Kidney (tissue), 14 donors: ENCODE measurements around the gene MAP6. TPM values are rescaled to one million over a fixed set of nuclear protein-coding genes. Genes with fewer than 3 reads are reported as not detected.

Experiments
- DNase-seq, 5 donors: peaks; one replicate each; pipeline ENCODE4 v3.0.0-alpha.2; 2013 to 2020
- FAIRE-seq: peaks from 2 replicates; lab custom pipeline; 2012; peaks lifted over from hg19 to GRCh38; lab: Jason Lieb, UNC
- H3K27ac ChIP-seq, 2 donors: one replicate each; pipeline ENCODE4 v1.7.0; 2013; ENCODE audit warnings: low read depth in 2 of 2, low read length in 2 of 2, inconsistent platforms in 1 of 2
- H3K27me3 ChIP-seq: one replicate; pipeline ENCODE4 v1.7.1; 2013; ENCODE audit warnings: low read length, inconsistent platforms; ENCODE audit not compliant: control insufficient read depth, insufficient read depth
- H3K36me3 ChIP-seq, 3 donors: one replicate each; pipeline versions ENCODE4 v1.7.0 to v1.7.1; 2013; ENCODE audit warnings: low read length in 3 of 3, control low read depth in 1 of 3, inconsistent platforms in 1 of 3; ENCODE audit not compliant: insufficient read depth in 3 of 3, control insufficient read depth in 2 of 3
- H3K4me1 ChIP-seq, 3 donors: one replicate each; pipeline versions ENCODE4 v1.7.0 to v1.7.1; 2013; ENCODE audit warnings: low read length in 3 of 3, inconsistent platforms in 1 of 3, low read depth in 1 of 3; ENCODE audit not compliant: control insufficient read depth in 2 of 3, insufficient read depth in 2 of 3
- H3K4me3 ChIP-seq, 3 donors: one replicate each; pipeline versions ENCODE4 v1.7.0 to v1.8.1; 2013; ENCODE audit warnings: low read length in 3 of 3, control low read depth in 1 of 3, inconsistent platforms in 1 of 3
- H3K9ac ChIP-seq, 3 donors: one replicate each; pipeline versions ENCODE4 v1.7.0 to v1.7.1; 2013; ENCODE audit warnings: low read length in 3 of 3, control low read depth in 1 of 3, inconsistent platforms in 1 of 3
- H3K9me3 ChIP-seq, 3 donors: one replicate each; pipeline versions ENCODE4 v1.7.0 to v1.7.1; 2013; ENCODE audit warnings: low read length in 3 of 3, control low read depth in 1 of 3, inconsistent platforms in 1 of 3; ENCODE audit not compliant: control insufficient read depth in 2 of 3, insufficient read depth in 1 of 3
- intact Hi-C: fragments of 100-400 bp; cut with DNase I; formaldehyde crosslinking; loops from one replicate; pipeline ENCODE4 v1.11.1; 2022
- polyA plus RNA-seq: library from polyadenylated mRNA; stranded (reverse); fragments of 350-450 nt; fragmentation: Illumina TruSeq; extraction: RNeasy Lipid Tissue Mini Kit (QIAGEN cat#74804); gene quantifications from one replicate; pipeline ENCODE4 v1.2.3, GENCODE V29; 2014; ENCODE audit warnings: low read depth, low replicate concordance; ENCODE audit not compliant: insufficient read depth
- total RNA-seq: library from RNA; stranded (reverse); fragmentation: NEBNext Ultra II Directional; extraction: Animal tissue kit (Norgen Biotek cat#: 25700); gene quantifications from one replicate; pipeline ENCODE4 v1.2.1, GENCODE V29; 2021
- TF ChIP-seq, protein P1 (sequence below): IDR thresholded peaks from 3 replicates; pipeline ENCODE4 v1.5.1; 2012; ENCODE audit warnings: mild to moderate bottlenecking, moderate library complexity, borderline replicate concordance; ENCODE audit not compliant: insufficient read depth; ENCODE audit errors: extremely low read depth
- donor health status: control.
- donor health status: control.
- donor health status: control.
- donor health status: control.
- donor health status: control.
- donor health status: DM: yes; HTN: yes; CAD: no.
- donor health status: Normal renal cell carcinoma (clear cell type).

MAP6 gene
- total and polyA plus RNA-seq, 2 donors from 2014 or later: 7.7 to 21.3 TPM

DNA sequence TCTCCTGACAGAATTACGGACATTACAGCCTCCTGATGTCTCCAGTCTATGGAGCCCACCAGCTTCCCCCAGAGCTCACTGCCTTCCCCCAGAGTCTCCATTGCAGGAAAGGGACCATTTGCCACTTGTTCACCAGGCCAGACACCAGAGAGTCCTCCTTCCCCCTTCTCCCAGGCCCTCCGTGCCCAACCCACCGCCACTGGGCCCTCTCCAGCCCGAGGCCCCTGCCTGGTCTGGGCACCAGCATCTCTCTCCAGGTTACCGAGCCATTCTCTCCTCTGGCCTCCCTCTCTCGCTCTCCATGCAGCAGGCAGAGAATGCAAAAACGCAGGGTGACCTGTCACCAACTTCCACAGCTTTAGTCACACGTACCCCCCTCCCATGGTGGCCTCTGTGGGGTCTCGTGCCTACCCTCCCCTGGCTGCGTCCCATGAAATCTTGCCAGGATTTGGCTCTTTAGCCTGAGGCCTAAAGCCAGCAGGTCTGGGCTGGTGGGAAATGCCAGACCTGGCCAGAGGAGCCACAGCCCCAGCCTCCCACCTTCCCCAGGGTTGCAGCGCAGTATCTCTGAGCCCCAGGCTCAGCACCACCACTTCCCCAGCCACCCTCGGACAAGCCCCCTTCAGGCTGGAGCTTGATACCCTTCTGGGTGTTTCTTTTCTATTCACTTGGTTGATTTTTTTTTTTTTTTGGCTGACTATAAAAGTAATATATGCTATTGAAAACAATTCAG lies 113.6 kb downstream of the MAP6 start:
- Histone ChIP-seq H3K9me3 (no peaks in the 10 kb centered on the region), H3K27me3 (no peaks in the 10 kb centered on the region), H3K36me3 (no peaks in the 10 kb centered on the region), H3K9ac (peak overlapping the region in 2 of 3 donors; percentile 32 to 40), H3K4me1 (peaks cover 0 to 17% (median 15%) of the 10 kb centered on the region in 3 donors), H3K4me3 (no peak overlapping the region), H3K27ac (peak overlapping the region in 1 of 2 donors; percentile 91)
- intact Hi-C loops: no loop called here
- TF ChIP-seq, protein P1, sequence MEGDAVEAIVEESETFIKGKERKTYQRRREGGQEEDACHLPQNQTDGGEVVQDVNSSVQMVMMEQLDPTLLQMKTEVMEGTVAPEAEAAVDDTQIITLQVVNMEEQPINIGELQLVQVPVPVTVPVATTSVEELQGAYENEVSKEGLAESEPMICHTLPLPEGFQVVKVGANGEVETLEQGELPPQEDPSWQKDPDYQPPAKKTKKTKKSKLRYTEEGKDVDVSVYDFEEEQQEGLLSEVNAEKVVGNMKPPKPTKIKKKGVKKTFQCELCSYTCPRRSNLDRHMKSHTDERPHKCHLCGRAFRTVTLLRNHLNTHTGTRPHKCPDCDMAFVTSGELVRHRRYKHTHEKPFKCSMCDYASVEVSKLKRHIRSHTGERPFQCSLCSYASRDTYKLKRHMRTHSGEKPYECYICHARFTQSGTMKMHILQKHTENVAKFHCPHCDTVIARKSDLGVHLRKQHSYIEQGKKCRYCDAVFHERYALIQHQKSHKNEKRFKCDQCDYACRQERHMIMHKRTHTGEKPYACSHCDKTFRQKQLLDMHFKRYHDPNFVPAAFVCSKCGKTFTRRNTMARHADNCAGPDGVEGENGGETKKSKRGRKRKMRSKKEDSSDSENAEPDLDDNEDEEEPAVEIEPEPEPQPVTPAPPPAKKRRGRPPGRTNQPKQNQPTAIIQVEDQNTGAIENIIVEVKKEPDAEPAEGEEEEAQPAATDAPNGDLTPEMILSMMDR: no peak
- FAIRE-seq: no peak
- no peak for DNase-seq

DNA sequence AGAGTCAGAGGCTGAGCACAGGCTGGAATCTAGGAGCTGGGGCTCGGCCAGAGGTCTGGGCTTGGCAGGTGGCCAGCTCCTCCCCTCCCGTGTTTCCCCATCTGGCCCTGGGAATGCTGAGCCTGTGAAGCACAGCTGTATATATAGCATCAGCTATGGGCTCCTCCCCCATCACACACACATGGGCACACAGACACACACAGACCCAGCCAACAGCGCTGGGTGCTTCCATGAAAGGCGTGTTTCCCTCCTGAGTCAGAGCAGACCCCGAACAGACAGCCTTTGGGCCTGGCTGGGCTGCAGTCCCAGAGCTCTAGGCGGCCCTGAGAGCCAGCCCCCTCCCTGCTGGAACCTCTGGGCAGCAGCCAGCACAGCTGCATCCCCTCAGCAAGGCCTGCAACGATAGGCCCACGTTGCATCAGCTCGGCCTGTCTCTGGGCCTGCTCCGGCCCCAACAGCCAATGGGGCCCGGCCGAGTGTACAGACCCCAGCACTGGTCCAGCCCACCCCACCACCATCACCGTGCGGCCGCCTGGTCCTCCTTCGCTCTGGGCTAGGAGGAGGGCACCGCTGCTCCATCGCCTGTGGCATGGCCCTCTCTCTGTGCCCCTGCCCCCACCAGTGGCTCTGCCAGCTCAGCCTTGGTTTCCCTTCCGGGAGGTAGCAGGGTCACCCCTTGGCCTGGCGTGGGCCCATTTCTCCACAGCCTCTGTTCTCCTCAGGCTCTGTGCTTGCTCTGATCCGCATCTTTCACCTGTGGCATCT lies 114.4 kb downstream of the MAP6 start:
- H3K27ac ChIP-seq: peak overlapping the region in 1 of 2 donors; percentile 91
- FAIRE-seq: no peak
- H3K4me3 ChIP-seq: peak overlapping the region in 1 of 3 donors; percentile 21
- H3K36me3 ChIP-seq: no peaks in the 10 kb centered on the region
- peak overlapping the region in 2 of 3 donors; percentile 32 to 40 for H3K9ac ChIP-seq
- TF ChIP-seq, protein P1: no peak
- no peaks in the 10 kb centered on the region for H3K9me3 ChIP-seq
- peaks cover 0 to 16% (median 13%) of the 10 kb centered on the region in 3 donors for H3K4me1 ChIP-seq
- peak; percentile 91 to 98 (median 92) for DNase-seq
- intact Hi-C loops: no loop called here
- H3K27me3 ChIP-seq: no peaks in the 10 kb centered on the region

GRCh38 chr11:75553889-75554257 lies 115.0 kb downstream of the MAP6 start:
- intact Hi-C loops: no loop called here
- H3K36me3 ChIP-seq: no peaks in the 10 kb centered on the region
- no peaks in the 10 kb centered on the region for H3K27me3 ChIP-seq
- peaks cover 0 to 14% (median 7%) of the 10 kb centered on the region in 3 donors for H3K4me1 ChIP-seq
- no peak overlapping the region for H3K9ac ChIP-seq
- DNase-seq (no peak), FAIRE-seq (no peak)
- no peak overlapping the region for H3K4me3 ChIP-seq
- peak overlapping the region in 1 of 2 donors; percentile 84 for H3K27ac ChIP-seq
- H3K9me3 ChIP-seq: no peaks in the 10 kb centered on the region
- TF ChIP-seq, protein P1: no peak
